SK-N-MC (cell line): Measurements from ENCODE around the gene PRKAR1B.

ENCODE experiments used
- DNase-seq: peaks from one replicate; pipeline ENCODE4 v3.0.0-alpha.2; 2011; ENCODE audit warnings: low read depth, low spot score
- H3K27ac ChIP-seq: fragments of 200-600 bp; sonication (generic); 2 replicates; pipeline ENCODE4 v1.5.1; 2016; ENCODE audit warnings: mixed run types
- H3K36me3 ChIP-seq: fragments of 200-600 bp; sonication (generic); 2 replicates; pipeline ENCODE4 v1.6.1; 2017; ENCODE audit warnings: antibody characterized with exemption, low read length, mixed read lengths; ENCODE audit not compliant: insufficient read depth
- H3K4me3 ChIP-seq: fragments of 200-600 bp; sonication (generic); 2 replicates; pipeline ENCODE4 v1.5.1; 2016
- H3K9ac ChIP-seq: fragments of 200-600 bp; sonication (generic); 2 replicates; pipeline ENCODE4 v1.8.0; 2017; ENCODE audit warnings: mixed run types, mixed read lengths; ENCODE audit not compliant: insufficient read length
- H3K9me3 ChIP-seq: fragments of 200-600 bp; sonication (generic); 2 replicates; pipeline ENCODE4 v1.6.1; 2017; ENCODE audit warnings: low read depth, mild to moderate bottlenecking, antibody characterized with exemption, low read length, moderate library complexity, mixed read lengths
- EZH2 ChIP-seq: fragments of 200-600 bp; sonication (generic); IDR thresholded peaks from one replicate; pipeline ENCODE4 v1.6.1; 2017; ENCODE audit warnings: antibody characterized with exemption
- FOXP2 ChIP-seq: optimal IDR thresholded peaks from 2 replicates; pipeline ENCODE3; 2011; ENCODE audit warnings: mild to moderate bottlenecking, moderate library complexity; ENCODE audit not compliant: insufficient read depth; ENCODE audit errors: extremely low read length, control extremely low read depth
- POLR2AphosphoS5 ChIP-seq: IDR thresholded peaks from 2 replicates; pipeline ENCODE4 v1.6.1; 2012; ENCODE audit warnings: mild to moderate bottlenecking, low read depth, low read length, borderline replicate concordance

The PRKAR1B gene

DNA sequence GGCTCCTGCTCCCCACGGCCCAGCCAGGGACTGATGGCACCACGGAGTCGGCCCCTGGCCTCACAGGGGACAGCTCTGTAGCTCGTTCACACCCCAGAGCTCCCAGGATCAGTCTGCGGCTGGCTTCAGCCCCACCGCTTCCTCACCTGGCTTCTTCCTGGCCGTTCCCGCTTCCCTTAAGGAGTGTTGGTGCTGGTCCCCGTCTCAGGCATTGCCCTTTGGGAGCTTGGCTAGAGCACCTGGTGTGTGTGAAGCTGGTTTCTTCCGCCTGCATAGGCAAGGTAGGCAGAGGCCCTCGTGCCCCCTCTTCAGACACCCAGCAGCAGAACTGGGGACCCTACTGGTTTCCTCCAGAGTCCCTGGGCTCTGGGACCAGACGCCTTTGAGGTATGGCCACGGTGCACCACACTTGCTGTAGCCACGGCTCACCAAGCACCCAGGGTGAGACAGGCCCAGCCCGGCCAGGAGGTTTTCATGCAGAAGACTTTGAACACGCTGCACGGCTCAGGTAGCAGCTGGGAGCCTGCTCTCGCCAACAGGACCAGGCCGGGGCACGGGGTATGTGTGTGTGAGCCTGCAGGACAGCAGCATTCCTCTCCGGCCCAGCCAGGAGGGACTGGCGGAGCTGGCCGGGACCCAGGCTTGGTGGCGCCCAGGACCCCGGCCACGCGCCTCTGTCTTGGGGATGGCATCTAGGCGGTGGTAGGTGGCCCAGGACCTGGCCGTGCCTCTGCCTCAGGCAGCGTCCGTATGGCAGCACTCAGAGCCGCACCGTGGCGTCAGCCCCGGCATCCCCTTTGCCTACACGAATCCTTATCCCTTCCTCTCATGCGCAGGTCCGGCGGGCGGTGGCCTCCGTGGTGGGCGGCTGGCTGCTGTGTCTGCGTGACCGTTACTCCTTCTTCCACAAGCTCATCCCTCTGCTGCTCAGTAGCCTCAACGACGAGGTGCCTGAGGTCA lies 13.2 kb upstream of the PRKAR1B start:
- peaks cover 30% of the 10 kb centered on the region; the same call in 1 of the 2 replicates for H3K36me3 ChIP-seq
- H3K27ac ChIP-seq: no peak overlapping the region
- DNase-seq: no peak
- TF ChIP-seq POLR2AphosphoS5 (no peak), EZH2 (no peak), FOXP2 (no peak)
- no peak overlapping the region for H3K4me3 ChIP-seq
- H3K9me3 ChIP-seq: no peaks in the 10 kb centered on the region
- H3K9ac ChIP-seq: no peak overlapping the region

DNA sequence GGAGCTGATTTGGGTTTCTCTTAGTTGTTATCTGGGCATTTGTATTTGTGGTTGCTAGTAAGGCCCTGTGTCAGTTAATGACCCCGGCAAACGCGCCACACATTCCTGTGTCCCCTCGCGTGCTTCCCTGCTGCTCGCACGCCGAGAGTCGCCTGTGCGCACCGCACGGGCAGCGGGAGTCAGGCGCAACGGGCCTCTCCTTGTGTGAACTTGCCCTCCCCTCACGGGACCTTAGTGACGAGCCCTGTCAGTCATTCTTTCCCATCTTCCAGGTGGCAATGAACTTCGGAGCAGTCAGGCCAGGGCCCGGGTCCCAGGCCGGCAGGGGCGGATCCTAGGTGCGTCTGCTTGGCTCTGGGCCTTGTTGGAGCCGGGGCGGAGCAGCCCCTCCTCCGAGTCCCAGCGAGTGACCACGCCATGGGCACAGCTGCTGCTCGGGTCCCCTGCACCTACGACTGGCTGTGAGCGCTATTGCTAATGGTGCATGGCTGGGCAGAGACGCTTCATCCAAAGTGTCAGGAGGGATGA lies 12.4 kb upstream of the PRKAR1B start:
- peaks cover 31% of the 10 kb centered on the region for H3K36me3 ChIP-seq
- TF ChIP-seq EZH2: no peak
- TF ChIP-seq FOXP2: no peak
- no peak for TF ChIP-seq POLR2AphosphoS5
- no peak overlapping the region for H3K4me3 ChIP-seq
- no peak overlapping the region for H3K9ac ChIP-seq
- no peaks in the 10 kb centered on the region for H3K9me3 ChIP-seq
- no peak for DNase-seq
- H3K27ac ChIP-seq: no peak overlapping the region

DNA sequence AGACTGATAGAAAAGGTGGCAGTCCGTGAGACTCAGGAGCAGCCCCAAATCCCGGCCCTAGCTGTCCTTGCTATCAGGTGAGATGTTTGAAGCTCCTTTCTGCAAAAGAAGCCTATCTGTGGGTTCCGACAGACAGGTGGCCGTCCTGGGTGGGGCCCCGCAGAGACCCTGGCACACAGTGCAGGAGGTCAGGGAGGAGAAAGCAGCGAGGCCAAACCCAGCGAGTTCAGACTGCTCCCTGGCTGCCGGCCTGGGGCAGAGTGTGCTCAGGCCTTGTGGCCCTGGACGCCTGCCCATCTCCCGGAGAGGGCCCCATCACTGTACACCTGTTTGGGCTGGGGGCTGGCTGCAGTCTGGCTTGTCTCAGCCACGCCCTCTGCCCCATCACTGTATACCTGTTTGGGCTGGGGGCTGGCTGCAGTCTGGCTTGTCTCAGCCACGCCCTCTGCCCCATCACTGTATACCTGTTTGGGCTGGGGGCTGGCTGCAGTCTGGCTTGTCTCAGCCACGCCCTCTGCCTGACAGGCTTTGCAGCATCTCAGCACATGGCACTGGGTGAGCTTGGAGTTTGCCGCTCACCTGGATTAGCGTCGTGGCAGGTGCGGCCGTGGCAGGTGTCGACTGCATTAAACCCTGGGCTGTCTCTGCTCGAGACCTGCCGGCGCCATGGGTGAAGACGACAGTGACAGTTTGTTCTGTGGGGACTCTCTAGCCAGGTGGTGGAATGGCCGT lies 11.8 kb upstream of the PRKAR1B start:
- H3K36me3 ChIP-seq: peaks cover 38% of the 10 kb centered on the region
- H3K9me3 ChIP-seq: peaks cover 6% of the 10 kb centered on the region; the same call in 1 of the 2 replicates
- TF ChIP-seq POLR2AphosphoS5 (no peak), FOXP2 (no peak), EZH2 (no peak)

DNA sequence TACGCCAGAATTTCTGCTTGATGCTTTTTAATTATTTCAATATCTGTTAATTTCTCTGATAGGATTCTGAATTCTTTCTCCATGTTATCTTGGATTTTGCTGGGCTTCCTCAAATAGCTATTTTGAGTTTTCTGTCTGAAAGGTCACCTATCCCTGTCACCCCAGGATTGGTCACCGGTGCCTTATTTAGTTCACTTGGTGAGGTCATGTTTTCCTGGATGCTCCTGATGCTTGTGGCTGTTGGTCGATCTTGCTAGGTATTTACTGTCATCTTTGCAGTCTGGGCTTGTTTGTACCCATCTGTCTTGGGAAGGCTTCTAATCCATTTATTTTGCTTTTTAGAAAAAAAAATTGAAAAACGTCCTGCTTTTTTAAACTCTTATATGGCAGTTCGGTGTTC lies 11.2 kb upstream of the PRKAR1B start:
- DNase-seq: no peak
- H3K36me3 ChIP-seq: peaks cover 42% of the 10 kb centered on the region
- H3K9me3 ChIP-seq: peaks cover 6% of the 10 kb centered on the region; the same call in 1 of the 2 replicates
- H3K4me3 ChIP-seq: no peak overlapping the region
- no peak for TF ChIP-seq POLR2AphosphoS5
- TF ChIP-seq FOXP2: no peak
- no peak for TF ChIP-seq EZH2
- H3K9ac ChIP-seq: no peak overlapping the region
- no peak overlapping the region for H3K27ac ChIP-seq

More for the DNA sequence above, 11.8 kb upstream of the PRKAR1B start:
- no peak overlapping the region for H3K4me3 ChIP-seq
- no peak overlapping the region for H3K27ac ChIP-seq
- no peak overlapping the region for H3K9ac ChIP-seq
- DNase-seq: no peak

DNA sequence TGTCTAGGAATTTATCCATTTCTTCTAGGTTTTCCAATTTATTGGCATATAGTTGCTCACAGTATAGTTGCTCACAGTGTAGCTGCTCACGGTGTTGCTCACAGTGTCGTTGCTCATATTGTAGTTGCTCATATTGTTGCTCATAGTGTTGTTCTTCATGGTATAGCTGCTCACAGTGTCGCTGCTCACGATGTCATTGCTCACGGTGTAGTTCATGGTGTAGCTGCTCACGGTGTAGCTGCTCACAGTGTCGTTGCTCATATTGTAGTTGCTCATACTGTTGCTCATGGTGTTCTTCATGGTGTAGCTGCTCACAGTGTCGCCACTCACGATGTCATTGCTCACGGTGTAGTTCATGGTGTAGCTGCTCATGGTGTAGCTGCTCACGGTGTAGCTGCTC lies 7.7 kb upstream of the PRKAR1B start:
- peaks cover 6% of the 10 kb centered on the region; the same call in 1 of the 2 replicates for H3K9me3 ChIP-seq
- H3K27ac ChIP-seq: no peak overlapping the region
- no peak for DNase-seq
- TF ChIP-seq EZH2 (no peak), FOXP2 (no peak), POLR2AphosphoS5 (no peak)
- no peak overlapping the region for H3K4me3 ChIP-seq
- H3K9ac ChIP-seq: no peak overlapping the region
- H3K36me3 ChIP-seq: peaks cover 56% of the 10 kb centered on the region

DNA sequence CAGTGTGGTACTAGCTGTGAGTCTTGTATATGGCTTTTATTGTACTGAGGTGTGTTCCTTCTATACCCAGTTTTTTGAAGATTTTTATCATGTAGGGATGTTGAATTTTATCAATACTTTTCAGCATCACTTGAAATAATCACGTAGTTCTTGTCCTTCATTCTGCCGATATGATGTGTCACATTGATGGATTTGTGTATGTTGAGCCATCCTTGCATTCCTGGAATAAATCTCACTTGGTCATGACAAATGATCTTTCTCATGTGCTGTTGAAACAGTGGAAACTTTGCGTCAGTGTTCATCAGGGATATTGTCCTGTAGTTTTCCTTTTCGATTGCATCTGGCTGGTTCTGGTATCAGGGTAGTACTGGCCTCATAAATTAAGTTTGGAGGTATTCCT lies 7.1 kb upstream of the PRKAR1B start:
- H3K4me3 ChIP-seq: no peak overlapping the region
- DNase-seq: no peak
- peaks cover 6% of the 10 kb centered on the region; the same call in 1 of the 2 replicates for H3K9me3 ChIP-seq
- H3K9ac ChIP-seq: no peak overlapping the region
- no peak overlapping the region for H3K27ac ChIP-seq
- peaks cover 62% of the 10 kb centered on the region for H3K36me3 ChIP-seq
- no peak for TF ChIP-seq FOXP2
- no peak for TF ChIP-seq EZH2
- no peak for TF ChIP-seq POLR2AphosphoS5

DNA sequence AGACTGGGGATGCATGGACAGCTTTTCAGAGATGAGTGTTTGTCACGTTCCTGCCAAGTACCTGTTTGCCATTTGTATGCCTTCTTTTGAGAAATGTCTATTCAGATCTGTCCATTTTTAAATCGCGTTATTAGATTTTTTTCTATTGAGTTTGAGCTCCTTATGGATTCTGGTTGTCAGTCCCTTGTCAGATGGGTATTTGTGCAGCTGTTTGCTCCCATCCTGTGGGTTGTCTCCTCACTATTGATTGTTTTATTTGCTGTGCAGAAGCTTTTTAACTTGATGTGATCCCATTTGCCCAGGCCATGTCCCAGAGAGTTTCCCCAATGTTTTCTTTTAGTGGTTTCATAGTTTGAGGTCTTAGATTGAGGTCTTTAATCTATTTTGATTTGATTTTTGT lies 5.5 kb upstream of the PRKAR1B start:
- no peak for TF ChIP-seq FOXP2
- TF ChIP-seq POLR2AphosphoS5: no peak
- TF ChIP-seq EZH2: no peak
- no peak overlapping the region for H3K9ac ChIP-seq
- H3K27ac ChIP-seq: no peak overlapping the region
- H3K9me3 ChIP-seq: peaks cover 6% of the 10 kb centered on the region; the same call in 1 of the 2 replicates
- no peak for DNase-seq
- no peak overlapping the region for H3K4me3 ChIP-seq
- H3K36me3 ChIP-seq: peaks cover 62% of the 10 kb centered on the region

DNA sequence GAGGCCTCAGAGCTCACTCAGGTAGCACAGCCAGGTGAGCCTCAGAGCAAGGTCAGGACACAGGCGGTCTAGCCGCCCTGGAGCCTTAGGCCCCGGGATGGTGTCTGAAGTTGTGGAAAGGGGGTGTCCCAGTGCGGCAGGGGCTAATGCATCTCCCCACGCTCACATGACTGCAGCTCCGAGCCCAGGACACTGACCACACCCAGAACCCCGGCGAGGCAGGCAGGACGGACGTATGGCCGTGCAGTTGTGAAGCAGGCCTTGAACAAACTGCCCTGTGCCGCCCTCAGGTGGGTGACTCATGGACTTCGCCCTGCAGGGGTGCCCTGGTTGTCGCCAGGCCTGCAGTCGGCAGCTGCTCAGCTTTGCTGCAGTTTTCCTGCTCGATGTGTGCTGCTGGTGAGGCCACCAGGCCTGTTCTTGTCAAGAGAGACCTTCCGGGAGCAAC lies 5.0 kb upstream of the PRKAR1B start:
- peaks cover 62% of the 10 kb centered on the region for H3K36me3 ChIP-seq
- H3K9ac ChIP-seq: no peak overlapping the region
- no peak for DNase-seq
- no peak overlapping the region for H3K27ac ChIP-seq
- no peak overlapping the region for H3K4me3 ChIP-seq
- peaks cover 6% of the 10 kb centered on the region; the same call in 1 of the 2 replicates for H3K9me3 ChIP-seq
- TF ChIP-seq POLR2AphosphoS5 (no peak), EZH2 (no peak), FOXP2 (no peak)
